ENCODE data around the gene DDX20. TPM values are rescaled to one million over a fixed set of nuclear protein-coding genes. Genes with fewer than 3 reads are reported as not detected.

The DDX20 gene
- total RNA-seq, 1 experiment from 2014 or later, result 10.4 TPM

GRCh38 chr1:111729946-111730681, 25.6 kb upstream of the DDX20 start:
- H3K36me3 ChIP-seq (ENCODE audit: control insufficient read depth, insufficient read depth, low read length), result no peaks in the 10 kb centered on the region
- Mint-ChIP-seq H3K27ac (ENCODE audit: unreplicated experiment) (peak overlapping the region; percentile 7), H3K27me3 (ENCODE audit: insufficient read depth, unreplicated experiment) (no peaks in the 10 kb centered on the region), H3K9me3 (ENCODE audit: unreplicated experiment) (no peaks in the 10 kb centered on the region), H3K4me1 (ENCODE audit: low read depth, unreplicated experiment) (peaks cover 8% of the 10 kb centered on the region), H3K36me3 (ENCODE audit: insufficient read depth, unreplicated experiment) (no peaks in the 10 kb centered on the region), H3K4me3 (ENCODE audit: unreplicated experiment) (no peak overlapping the region)
- intact Hi-C loops (cut with micrococcal nuclease; ENCODE audit: unreplicated experiment), result no loop called here
- DNase-seq, result no peak
- CTCF ChIA-PET, result no interaction called here
- no peaks in the 10 kb centered on the region; the same call in 1 of the 2 replicates for H3K4me1 ChIP-seq
- BruUV-seq (replicated peaks), result no TSS peak
- H3K9me3 ChIP-seq, result no peaks in the 10 kb centered on the region
- no peak overlapping the region for H3K4me3 ChIP-seq (ENCODE audit: low read depth, low read length)
- POLR2A ChIA-PET, result no interaction called here
- no peaks in the 10 kb centered on the region for H3K27me3 ChIP-seq (replicated peaks; ENCODE audit: control insufficient read depth, insufficient read depth, low read length)
- no peak for TF ChIP-seq CTCF (IDR thresholded peaks at IDR 0.05; ENCODE audit: insufficient read depth in 1 of 2, low read depth in 1 of 2, low read length in 1 of 2, severe bottlenecking in 1 of 2, unreplicated experiment in 1 of 2)

- no peak for TF ChIP-seq CTCF (IDR thresholded peaks at IDR 0.05; ENCODE audit: insufficient read depth in 1 of 2, low read depth in 1 of 2, low read length in 1 of 2, severe bottlenecking in 1 of 2, unreplicated experiment in 1 of 2)
- no peaks in the 10 kb centered on the region for H3K9me3 Mint-ChIP-seq (ENCODE audit: unreplicated experiment)
- Histone ChIP-seq H3K9me3 (no peaks in the 10 kb centered on the region), H3K36me3 (ENCODE audit: control insufficient read depth, insufficient read depth, low read length) (no peaks in the 10 kb centered on the region), H3K4me3 (ENCODE audit: low read depth, low read length) (no peak overlapping the region), H3K27me3 (replicated peaks; ENCODE audit: control insufficient read depth, insufficient read depth, low read length) (no peaks in the 10 kb centered on the region), H3K4me1 (no peaks in the 10 kb centered on the region; the same call in 1 of the 2 replicates)
- peak overlapping the region; percentile 7 for H3K27ac Mint-ChIP-seq (ENCODE audit: unreplicated experiment)
- H3K4me3 Mint-ChIP-seq (ENCODE audit: unreplicated experiment), result no peak overlapping the region
- BruUV-seq (replicated peaks), result no TSS peak
- no peak for DNase-seq
- POLR2A ChIA-PET, result no interaction called here
- peaks cover 8% of the 10 kb centered on the region for H3K4me1 Mint-ChIP-seq (ENCODE audit: low read depth, unreplicated experiment)
- intact Hi-C loops (cut with micrococcal nuclease; ENCODE audit: unreplicated experiment), result no loop called here
- no peaks in the 10 kb centered on the region for H3K27me3 Mint-ChIP-seq (ENCODE audit: insufficient read depth, unreplicated experiment)
- CTCF ChIA-PET, result no interaction called here
- no peaks in the 10 kb centered on the region for H3K36me3 Mint-ChIP-seq (ENCODE audit: insufficient read depth, unreplicated experiment)
These were observed 25.0 kb upstream of the DDX20 start for GRCh38 chr1:111730706-111731105.

GRCh38 chr1:111731956-111732355, 23.7 kb upstream of the DDX20 start:
- no peak for TF ChIP-seq CTCF (IDR thresholded peaks at IDR 0.05; ENCODE audit: insufficient read depth in 1 of 2, low read depth in 1 of 2, low read length in 1 of 2, severe bottlenecking in 1 of 2, unreplicated experiment in 1 of 2)
- Mint-ChIP-seq H3K27ac (ENCODE audit: unreplicated experiment) (no peak overlapping the region), H3K27me3 (ENCODE audit: insufficient read depth, unreplicated experiment) (no peaks in the 10 kb centered on the region), H3K36me3 (ENCODE audit: insufficient read depth, unreplicated experiment) (no peaks in the 10 kb centered on the region), H3K4me1 (ENCODE audit: low read depth, unreplicated experiment) (peaks cover 8% of the 10 kb centered on the region), H3K4me3 (ENCODE audit: unreplicated experiment) (no peak overlapping the region), H3K9me3 (ENCODE audit: unreplicated experiment) (no peaks in the 10 kb centered on the region)
- no TSS peak for BruUV-seq (replicated peaks)
- H3K27me3 ChIP-seq (replicated peaks; ENCODE audit: control insufficient read depth, insufficient read depth, low read length), result no peaks in the 10 kb centered on the region
- H3K4me1 ChIP-seq, result no peaks in the 10 kb centered on the region; the same call in 1 of the 2 replicates
- H3K9me3 ChIP-seq, result no peaks in the 10 kb centered on the region
- no peaks in the 10 kb centered on the region for H3K36me3 ChIP-seq (ENCODE audit: control insufficient read depth, insufficient read depth, low read length)
- POLR2A ChIA-PET, result no interaction called here
- intact Hi-C loops (cut with micrococcal nuclease; ENCODE audit: unreplicated experiment), result no loop called here
- no peak for DNase-seq
- H3K4me3 ChIP-seq (ENCODE audit: low read depth, low read length), result no peak overlapping the region
- CTCF ChIA-PET, result interaction anchor here (1.1 kb wide), 1 partner anchor 15 kb away, joined by 5 read pairs; no protein-coding TSS in a partner anchor
